Liver (tissue), 3 donors: ENCODE measurements around the gene IDI2.

Experiments
- CTCF ChIP-seq: fragments of 150-350 bp; IDR thresholded peaks from 2 replicates; pipeline ENCODE4 v1.5.1; 2017; ENCODE audit warnings: improper control_type of control experiment, low read depth, low read length; ENCODE audit not compliant: missing input control
- REST ChIP-seq: IDR thresholded peaks from 2 replicates; pipeline ENCODE4 v1.6.1; 2016; ENCODE audit warnings: antibody characterized with exemption, mild to moderate bottlenecking
- TAF1 ChIP-seq: conservative IDR thresholded peaks from 2 replicates; pipeline ENCODE4 v1.6.1; 2016; ENCODE audit warnings: antibody characterized with exemption, mild to moderate bottlenecking
- donor health status: healthy.
- donor health status: healthy.

GRCh38 chr10:1074052-1074747, 48.5 kb upstream of the IDI2 start:
- TF ChIP-seq CTCF, result no peak
- no peak for TF ChIP-seq REST
- no peak for TF ChIP-seq TAF1
